ENCODE data around the gene SSBP1. TPM values are rescaled to one million over a fixed set of nuclear protein-coding genes. Genes with fewer than 3 reads are reported as not detected.
A peak's percentile ranks its signal among the peaks of the same experiment; 100 is the strongest.
"Not testable (repeated sequence)": the region's sequence is repeated elsewhere in the genome, so short reads cannot be mapped to it uniquely, and the experiment has no call there.

Gene SSBP1, protein sequence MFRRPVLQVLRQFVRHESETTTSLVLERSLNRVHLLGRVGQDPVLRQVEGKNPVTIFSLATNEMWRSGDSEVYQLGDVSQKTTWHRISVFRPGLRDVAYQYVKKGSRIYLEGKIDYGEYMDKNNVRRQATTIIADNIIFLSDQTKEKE
- 295 TPM for polyA plus RNA-seq (2012; ENCODE audit: low read depth, missing spikeins)

DNA sequence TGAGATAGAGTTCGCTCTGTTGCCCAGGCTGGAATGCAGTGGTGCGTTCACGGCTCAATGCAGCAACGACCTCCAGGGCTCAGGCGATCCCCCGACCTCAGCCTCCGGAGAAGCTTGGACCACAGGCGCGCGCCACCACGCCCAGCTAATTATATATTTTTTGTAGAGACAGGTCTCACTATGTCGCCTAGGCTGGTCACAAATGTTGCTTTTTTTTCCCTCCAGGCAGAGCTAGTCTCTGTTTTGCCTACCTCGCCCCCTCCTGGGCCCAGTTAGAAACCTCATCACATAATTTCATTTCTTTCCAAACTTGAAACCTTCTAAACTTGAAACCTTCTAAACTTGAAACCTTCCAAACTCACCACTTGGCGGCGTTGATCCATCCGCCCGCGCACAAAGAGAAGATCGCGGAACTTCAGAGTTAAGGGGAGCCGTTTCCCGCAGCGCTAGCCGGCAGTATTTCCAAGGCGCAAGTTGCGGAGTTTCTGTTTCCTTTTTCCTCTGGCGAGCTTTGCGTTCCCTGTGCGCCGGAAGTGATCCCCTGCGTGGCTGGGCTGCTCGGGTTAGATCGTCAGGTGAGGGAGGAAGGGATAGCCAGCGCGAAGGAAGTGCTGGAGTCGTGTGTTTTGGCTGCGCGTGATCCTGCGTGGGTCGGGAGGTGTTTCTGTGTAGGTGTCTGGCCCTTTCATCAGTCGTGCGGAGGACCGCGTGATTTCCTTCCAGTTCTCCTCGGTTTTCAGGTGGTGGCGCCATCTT, at the start of gene SSBP1:
Gene SSBP1 (plus strand): TSS at position 523 of the 756 bp plus-strand sequence. CDS start 809 bp downstream, outside the sequence.
- FAIRE-seq (peak; percentile 93), DNase-seq (ENCODE audit: insufficient read length, low spot score) (peak; percentile 63)
- peak; percentile 98 for TF ChIP-seq POLR2AphosphoS5 (IDR thresholded peaks at IDR 0.05; ENCODE audit: low read depth, low read length)
- TF ChIP-seq TAF1 (IDR thresholded peaks at IDR 0.05; ENCODE audit: low read depth, low read length) = peak; percentile 93
- TF ChIP-seq POLR2A (IDR thresholded peaks at IDR 0.05; ENCODE audit: low read depth, low read length) = peak; percentile 98
- peak; percentile 32 for TF ChIP-seq PAX5 (IDR thresholded peaks at IDR 0.05; ENCODE audit: insufficient read depth, low read length, severe bottlenecking)
- peak; percentile 80; the same call in 1 of the 2 replicates for TF ChIP-seq POU2F2 (IDR thresholded peaks at IDR 0.05; ENCODE audit: low read depth, low read length)
- TF ChIP-seq SPI1 (IDR thresholded peaks at IDR 0.05; ENCODE audit: low read depth, low read length) = peak; percentile 45; the same call in 1 of the 2 replicates

DNA sequence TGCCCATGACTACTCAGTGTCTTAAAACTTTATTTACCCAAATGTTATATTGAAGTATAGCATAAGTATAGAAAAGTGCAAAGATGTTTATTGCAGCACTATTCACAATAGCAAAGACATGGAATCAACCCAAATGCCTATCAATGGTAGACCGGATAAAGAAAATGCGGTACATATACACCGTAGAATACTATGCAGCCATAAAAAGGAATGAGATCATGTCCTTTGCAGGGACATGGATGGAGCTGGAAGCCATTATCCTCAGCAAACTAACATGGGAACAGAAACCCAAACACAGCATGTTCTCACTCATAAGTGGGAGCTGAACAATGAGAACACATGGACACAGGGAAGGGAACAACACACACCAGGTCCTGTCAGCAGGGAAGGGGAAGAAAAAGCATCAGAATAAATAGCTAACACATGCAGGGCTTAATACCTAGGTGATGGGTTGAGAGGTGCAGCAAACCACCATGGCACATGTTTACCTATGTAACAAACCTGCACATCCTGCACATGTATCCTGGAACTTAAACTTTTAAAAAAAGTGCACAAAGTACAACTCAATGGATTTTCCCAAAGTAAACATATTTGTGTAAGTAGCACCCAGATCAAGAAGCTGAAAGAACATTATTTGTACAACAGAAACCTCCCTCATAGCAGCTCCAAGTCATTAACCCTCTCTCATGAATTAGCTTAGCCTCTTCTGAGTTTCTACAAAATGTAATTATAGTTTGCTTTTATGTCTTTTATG, 48.9 kb upstream of the SSBP1 start:
- FAIRE-seq; DNase-seq (ENCODE audit: insufficient read length, low spot score): not testable (repeated sequence)

DNA sequence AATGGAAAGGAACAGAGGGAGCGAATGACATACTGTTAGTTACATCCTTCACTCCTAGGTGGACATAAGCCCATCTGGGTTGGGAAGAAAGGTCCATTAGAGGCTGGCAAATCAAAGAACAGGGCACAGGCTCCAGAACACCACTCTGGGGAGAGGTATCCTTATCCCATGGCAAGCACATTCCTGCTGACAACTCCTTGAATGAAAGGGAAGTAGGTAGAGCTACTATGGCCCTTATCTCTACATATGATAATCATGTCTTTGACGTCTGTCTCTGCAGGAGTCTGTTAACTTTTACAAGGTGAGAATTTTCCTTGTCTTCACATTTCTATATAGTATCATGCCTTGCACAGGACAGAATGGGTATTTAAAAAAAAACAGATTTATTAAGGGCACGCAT, 46.6 kb upstream of the SSBP1 start:
- DNase-seq (ENCODE audit: insufficient read length, low spot score) (no peak), FAIRE-seq (no peak)
- TF ChIP-seq TAF1 (IDR thresholded peaks at IDR 0.05; ENCODE audit: low read depth, low read length) = no peak
- no peak for TF ChIP-seq POLR2A (IDR thresholded peaks at IDR 0.05; ENCODE audit: low read depth, low read length)
- TF ChIP-seq PAX5 (IDR thresholded peaks at IDR 0.05; ENCODE audit: insufficient read depth, low read length, severe bottlenecking) = no peak
- TF ChIP-seq POU2F2 (IDR thresholded peaks at IDR 0.05; ENCODE audit: low read depth, low read length) = no peak
- TF ChIP-seq SPI1 (IDR thresholded peaks at IDR 0.05; ENCODE audit: low read depth, low read length) = no peak
- no peak for TF ChIP-seq POLR2AphosphoS5 (IDR thresholded peaks at IDR 0.05; ENCODE audit: low read depth, low read length)

DNA sequence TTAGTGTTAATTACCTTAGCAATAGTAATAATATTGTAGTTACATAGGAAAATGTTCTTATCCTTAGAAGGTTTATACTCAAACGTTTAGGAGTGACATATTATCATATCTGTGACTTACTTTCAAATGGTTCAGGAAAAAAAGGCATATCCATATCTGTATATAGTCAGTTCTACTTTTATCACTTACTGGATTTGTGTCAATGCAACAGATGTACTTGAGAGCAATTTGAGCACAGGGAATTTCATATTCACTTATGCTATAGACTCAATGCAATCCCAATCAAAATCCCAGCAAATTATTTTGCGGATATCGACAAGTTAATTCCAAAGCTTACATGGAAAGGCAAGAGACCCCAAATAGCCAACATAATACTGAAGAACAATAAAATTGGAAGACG, 46.2 kb upstream of the SSBP1 start:
- DNase-seq (ENCODE audit: insufficient read length, low spot score) (no peak), FAIRE-seq (no peak)
- no peak for TF ChIP-seq POLR2A (IDR thresholded peaks at IDR 0.05; ENCODE audit: low read depth, low read length)
- TF ChIP-seq TAF1 (IDR thresholded peaks at IDR 0.05; ENCODE audit: low read depth, low read length) = no peak
- TF ChIP-seq POU2F2 (IDR thresholded peaks at IDR 0.05; ENCODE audit: low read depth, low read length) = no peak
- no peak for TF ChIP-seq PAX5 (IDR thresholded peaks at IDR 0.05; ENCODE audit: insufficient read depth, low read length, severe bottlenecking)
- TF ChIP-seq POLR2AphosphoS5 (IDR thresholded peaks at IDR 0.05; ENCODE audit: low read depth, low read length) = no peak
- TF ChIP-seq SPI1 (IDR thresholded peaks at IDR 0.05; ENCODE audit: low read depth, low read length) = no peak

DNA sequence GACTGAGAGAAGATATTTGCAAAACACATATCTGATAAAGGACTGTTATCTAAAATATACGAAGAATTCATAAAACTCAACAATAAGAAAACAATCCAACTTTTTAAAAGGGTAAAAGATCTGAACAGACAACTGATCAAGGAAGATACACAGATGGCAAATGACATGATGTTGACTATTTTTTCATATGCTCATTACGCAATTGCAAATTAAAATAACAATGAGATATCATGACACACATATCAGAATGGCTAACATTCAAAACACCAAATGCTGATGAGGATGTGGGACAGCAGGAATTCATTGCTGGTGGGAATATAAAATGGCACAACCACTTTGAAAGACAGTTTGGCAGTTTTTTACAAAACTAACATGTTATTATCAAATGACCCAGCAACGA, 45.1 kb upstream of the SSBP1 start:
- TF ChIP-seq POLR2AphosphoS5 (IDR thresholded peaks at IDR 0.05; ENCODE audit: low read depth, low read length) = no peak
- no peak for TF ChIP-seq TAF1 (IDR thresholded peaks at IDR 0.05; ENCODE audit: low read depth, low read length)
- no peak for TF ChIP-seq POLR2A (IDR thresholded peaks at IDR 0.05; ENCODE audit: low read depth, low read length)
- TF ChIP-seq PAX5 (IDR thresholded peaks at IDR 0.05; ENCODE audit: insufficient read depth, low read length, severe bottlenecking) = no peak
- TF ChIP-seq POU2F2 (IDR thresholded peaks at IDR 0.05; ENCODE audit: low read depth, low read length) = no peak
- no peak for TF ChIP-seq SPI1 (IDR thresholded peaks at IDR 0.05; ENCODE audit: low read depth, low read length)
- DNase-seq (ENCODE audit: insufficient read length, low spot score) = no peak
- FAIRE-seq = no peak

DNA sequence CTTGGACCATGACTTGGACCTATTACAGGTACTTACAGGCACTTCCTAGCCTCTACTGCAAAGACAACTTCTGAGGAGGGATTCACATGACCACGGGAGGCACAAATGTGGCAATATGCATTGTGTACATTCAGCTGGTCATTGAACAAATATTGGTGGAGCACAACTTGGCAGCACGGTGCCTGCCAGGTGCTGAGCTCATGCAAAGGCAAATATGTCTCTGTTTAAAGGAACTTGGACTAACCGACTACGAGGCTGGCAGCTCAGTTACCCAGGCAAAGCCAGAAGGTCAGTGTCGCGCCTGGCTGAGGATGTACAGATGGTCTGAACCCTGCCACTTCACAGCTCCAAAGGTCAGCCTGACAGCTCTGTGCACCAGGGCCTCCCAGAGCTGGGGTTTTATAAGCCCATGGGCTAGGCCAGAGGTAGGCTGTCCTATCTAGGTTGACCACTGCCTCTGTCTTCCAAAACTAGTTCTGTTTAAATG, 42.3 kb upstream of the SSBP1 start:
- TF ChIP-seq POU2F2 (IDR thresholded peaks at IDR 0.05; ENCODE audit: low read depth, low read length) = no peak
- no peak for TF ChIP-seq POLR2AphosphoS5 (IDR thresholded peaks at IDR 0.05; ENCODE audit: low read depth, low read length)
- TF ChIP-seq SPI1 (IDR thresholded peaks at IDR 0.05; ENCODE audit: low read depth, low read length) = no peak
- TF ChIP-seq POLR2A (IDR thresholded peaks at IDR 0.05; ENCODE audit: low read depth, low read length) = no peak
- no peak for TF ChIP-seq PAX5 (IDR thresholded peaks at IDR 0.05; ENCODE audit: insufficient read depth, low read length, severe bottlenecking)
- TF ChIP-seq TAF1 (IDR thresholded peaks at IDR 0.05; ENCODE audit: low read depth, low read length) = no peak
- no peak for DNase-seq (ENCODE audit: insufficient read length, low spot score)
- peak; percentile 82 for FAIRE-seq

DNA sequence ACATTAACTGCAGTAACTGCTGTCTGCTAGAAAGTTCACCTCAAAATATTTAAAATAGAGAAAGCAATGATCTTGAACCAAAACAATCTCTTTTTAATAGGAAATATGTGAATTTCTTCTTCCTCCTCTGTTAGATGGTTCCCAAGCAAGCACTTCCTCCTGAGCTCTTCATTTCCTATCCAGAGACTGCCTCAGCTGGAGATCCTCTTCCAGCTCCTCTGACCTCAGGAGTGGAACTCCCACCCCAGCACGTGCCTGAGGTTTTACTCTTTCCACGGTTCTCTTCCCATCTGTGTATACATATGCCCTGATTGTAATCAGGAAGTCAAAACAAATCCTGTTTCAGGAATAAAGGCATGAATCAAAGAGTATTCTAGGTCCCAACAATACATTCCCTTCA, 41.8 kb upstream of the SSBP1 start:
- no peak for DNase-seq (ENCODE audit: insufficient read length, low spot score)
- TF ChIP-seq PAX5 (IDR thresholded peaks at IDR 0.05; ENCODE audit: insufficient read depth, low read length, severe bottlenecking) = no peak
- TF ChIP-seq SPI1 (IDR thresholded peaks at IDR 0.05; ENCODE audit: low read depth, low read length) = no peak
- no peak for TF ChIP-seq POU2F2 (IDR thresholded peaks at IDR 0.05; ENCODE audit: low read depth, low read length)
- TF ChIP-seq POLR2A (IDR thresholded peaks at IDR 0.05; ENCODE audit: low read depth, low read length) = no peak
- no peak for TF ChIP-seq POLR2AphosphoS5 (IDR thresholded peaks at IDR 0.05; ENCODE audit: low read depth, low read length)
- TF ChIP-seq TAF1 (IDR thresholded peaks at IDR 0.05; ENCODE audit: low read depth, low read length) = no peak
- no peak for FAIRE-seq

DNA sequence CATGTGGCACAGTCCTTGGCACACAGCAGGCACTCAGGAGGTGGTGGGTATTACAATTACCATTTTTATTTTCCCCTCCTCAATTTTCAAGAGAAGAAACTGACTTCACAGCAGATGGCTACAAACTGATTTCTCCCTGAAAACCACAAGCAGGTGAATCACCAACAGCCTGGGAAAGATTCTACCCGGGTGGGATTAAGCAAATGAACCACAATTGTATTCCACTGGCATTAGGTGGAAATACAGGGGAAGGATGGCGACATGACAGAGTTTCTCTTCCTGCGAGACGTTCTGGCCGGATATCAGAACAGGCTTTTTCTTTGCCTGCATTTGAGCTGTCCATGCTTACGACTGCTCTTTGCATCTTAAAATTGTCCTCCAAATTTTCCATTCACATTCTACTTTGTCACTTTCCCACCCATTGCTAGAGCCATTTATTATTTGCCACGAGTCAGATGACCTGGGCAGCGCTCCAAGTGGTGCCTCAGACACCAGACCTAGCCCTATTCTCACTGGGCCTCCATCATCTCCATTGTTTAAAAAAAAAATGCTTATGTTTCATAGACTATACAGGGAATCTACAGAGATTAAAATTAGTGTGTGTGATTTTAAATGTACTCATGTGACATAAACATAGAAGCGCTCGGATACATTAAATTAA, 40.8 kb upstream of the SSBP1 start:
- TF ChIP-seq POU2F2 (IDR thresholded peaks at IDR 0.05; ENCODE audit: low read depth, low read length) = no peak
- no peak for TF ChIP-seq PAX5 (IDR thresholded peaks at IDR 0.05; ENCODE audit: insufficient read depth, low read length, severe bottlenecking)
- TF ChIP-seq POLR2A (IDR thresholded peaks at IDR 0.05; ENCODE audit: low read depth, low read length) = no peak
- TF ChIP-seq SPI1 (IDR thresholded peaks at IDR 0.05; ENCODE audit: low read depth, low read length) = no peak
- TF ChIP-seq TAF1 (IDR thresholded peaks at IDR 0.05; ENCODE audit: low read depth, low read length) = no peak
- no peak for TF ChIP-seq POLR2AphosphoS5 (IDR thresholded peaks at IDR 0.05; ENCODE audit: low read depth, low read length)
- no peak for DNase-seq (ENCODE audit: insufficient read length, low spot score)
- FAIRE-seq = no peak

Measured in GM12891 (cell line).